Chondrocyte (in vitro differentiated cells): ENCODE data around the gene ADCY7. TPM values are rescaled to one million over a fixed set of nuclear protein-coding genes. Genes with fewer than 3 reads are reported as not detected.
A peak's percentile ranks its signal among the peaks of the same experiment; 100 is the strongest.

ENCODE experiments used
- DNase-seq: peaks from one replicate; pipeline ENCODE4 v3.0.0; 2021; ENCODE audit warnings: mixed read lengths, low spot score
- H3K27ac Mint-ChIP-seq: one replicate; pipeline ENCODE4 v1.8.0; 2021; ENCODE audit warnings: mild to moderate bottlenecking, moderate library complexity, mixed read lengths; ENCODE audit not compliant: unreplicated experiment
- H3K27me3 Mint-ChIP-seq: 2 replicates; pipeline ENCODE4 v1.8.0; 2021; ENCODE audit warnings: low read depth, mixed read lengths
- H3K36me3 Mint-ChIP-seq: 2 replicates; pipeline ENCODE4 v1.8.0; 2021; ENCODE audit warnings: low read depth, mixed read lengths
- H3K4me1 Mint-ChIP-seq: 2 replicates; pipeline ENCODE4 v1.8.0; 2021; ENCODE audit warnings: low read depth, mild to moderate bottlenecking, mixed read lengths
- H3K4me3 Mint-ChIP-seq: one replicate; pipeline ENCODE4 v1.8.0; 2021; ENCODE audit warnings: mild to moderate bottlenecking, moderate library complexity, mixed read lengths; ENCODE audit not compliant: unreplicated experiment
- H3K9me3 Mint-ChIP-seq: 2 replicates; pipeline ENCODE4 v1.8.0; 2021; ENCODE audit warnings: low read depth, mixed read lengths
- CTCF ChIP-seq: fragments of 200-600 bp; sonication (generic); IDR thresholded peaks from 2 replicates; pipeline ENCODE4 v1.5.0; 2021; ENCODE audit warnings: antibody characterized with exemption, mild to moderate bottlenecking, moderate library complexity
- total RNA-seq: library from RNA; stranded (reverse); gene quantifications from 3 replicates; pipeline ENCODE4 v1.2.1, GENCODE V29; 2021

The ADCY7 gene
- total RNA-seq, 1 donor from 2014 or later, result 9.1 TPM

GRCh38 chr16:50265260-50265659 is 1.1 kb upstream of the ADCY7 start:
- Mint-ChIP-seq H3K4me1 (peaks cover 23% of the 10 kb centered on the region), H3K4me3 (no peak overlapping the region), H3K27me3 (peaks cover 4% of the 10 kb centered on the region), H3K9me3 (peaks cover 2% of the 10 kb centered on the region), H3K36me3 (no peaks in the 10 kb centered on the region), H3K27ac (peak overlapping the region; percentile 63)
- peak; percentile 48 for TF ChIP-seq CTCF
- DNase-seq, result peak; percentile 43

DNA sequence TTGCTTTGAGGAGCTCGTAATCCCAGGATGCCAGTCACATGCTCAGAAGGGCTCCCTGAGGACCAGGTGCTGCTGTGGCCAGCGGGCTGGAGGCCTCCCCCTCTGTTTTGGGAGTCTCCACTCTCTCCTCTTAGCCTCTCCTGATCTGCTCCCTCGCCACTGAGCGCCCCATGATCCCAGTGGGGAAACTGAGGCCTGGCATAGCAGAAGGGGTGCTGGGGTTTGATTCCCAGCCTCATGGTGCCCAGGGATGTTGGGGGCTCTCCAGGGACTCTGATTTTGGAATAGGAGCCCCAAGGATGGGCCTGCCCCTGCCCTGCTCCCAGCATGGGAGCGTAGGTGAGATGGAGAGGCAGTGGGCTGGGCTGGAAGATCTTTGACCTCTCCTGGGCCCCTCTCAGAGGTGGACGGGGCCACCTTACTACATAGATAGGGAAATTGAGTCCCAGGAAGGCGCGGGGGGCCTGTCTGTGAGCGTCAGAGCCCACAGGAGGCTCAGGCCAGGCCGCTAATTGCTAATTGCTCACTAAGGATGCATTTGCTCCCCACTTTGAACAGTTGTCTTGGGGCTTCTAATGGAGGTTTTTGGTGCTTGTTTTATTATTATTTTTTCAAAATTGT is 525 bp upstream of the ADCY7 start:
- no peak for TF ChIP-seq CTCF
- H3K27ac Mint-ChIP-seq, result peak overlapping the region; percentile 63
- no peak overlapping the region for H3K4me3 Mint-ChIP-seq
- H3K27me3 Mint-ChIP-seq, result peaks cover 4% of the 10 kb centered on the region
- H3K4me1 Mint-ChIP-seq, result peaks cover 23% of the 10 kb centered on the region
- peaks cover 2% of the 10 kb centered on the region for H3K9me3 Mint-ChIP-seq
- H3K36me3 Mint-ChIP-seq, result no peaks in the 10 kb centered on the region
- peak; percentile 65 for DNase-seq

DNA sequence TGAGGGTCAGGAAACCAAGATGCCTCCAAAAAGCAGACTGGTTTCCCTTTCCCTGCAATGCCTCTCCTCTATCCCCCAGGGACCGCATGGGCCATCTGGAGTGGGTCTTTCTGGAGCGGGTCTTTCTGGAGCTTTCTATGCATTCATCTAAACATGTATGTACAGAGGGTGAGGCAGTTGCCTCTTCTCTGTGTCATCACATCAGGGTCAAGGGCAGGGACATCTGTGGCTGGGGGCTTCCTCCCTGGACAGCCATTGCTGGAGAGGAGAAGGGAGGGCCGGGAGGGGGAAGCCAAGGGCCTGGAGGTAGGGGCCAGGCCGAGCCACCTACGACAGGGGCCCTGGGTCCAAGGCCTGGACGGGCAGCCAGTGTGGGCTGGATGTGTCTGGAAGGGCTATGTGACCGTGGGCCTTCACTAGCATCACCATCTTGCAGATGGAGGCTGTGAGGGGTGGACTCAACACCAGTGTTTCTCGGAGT is 840 bp downstream of the ADCY7 start:
- peak overlapping the region; percentile 66 for H3K4me3 Mint-ChIP-seq
- H3K4me1 Mint-ChIP-seq, result peaks cover 23% of the 10 kb centered on the region

DNA sequence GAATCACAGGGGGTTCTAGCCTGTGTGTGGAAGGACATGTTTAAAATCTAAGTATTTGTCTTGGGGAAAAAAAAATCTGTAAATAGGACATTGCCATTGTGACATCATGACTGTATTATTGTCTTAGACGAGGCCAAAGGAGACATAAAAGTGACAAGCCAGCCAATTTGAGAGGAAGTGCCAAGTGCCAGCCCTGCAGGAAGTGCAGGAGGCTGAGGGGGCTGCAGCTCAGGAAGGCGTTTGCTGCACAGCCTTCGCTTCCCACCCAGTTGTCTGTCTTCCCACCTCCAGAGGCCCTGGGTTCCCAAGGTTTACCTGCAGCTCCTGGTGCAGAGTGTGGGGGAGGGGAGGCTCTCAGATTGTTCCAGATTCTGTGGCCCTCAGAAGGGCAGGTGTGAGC is 1.3 kb downstream of the ADCY7 start:
- H3K9me3 Mint-ChIP-seq, result peaks cover 2% of the 10 kb centered on the region
- no peak overlapping the region for H3K4me3 Mint-ChIP-seq
- no peak overlapping the region for H3K27ac Mint-ChIP-seq
- no peaks in the 10 kb centered on the region for H3K36me3 Mint-ChIP-seq
- peaks cover 3% of the 10 kb centered on the region for H3K27me3 Mint-ChIP-seq
- peaks cover 23% of the 10 kb centered on the region for H3K4me1 Mint-ChIP-seq
- no peak for TF ChIP-seq CTCF
- peak; percentile 50 for DNase-seq

More for the DNA sequence above, 840 bp downstream of the ADCY7 start:
- peaks cover 3% of the 10 kb centered on the region for H3K27me3 Mint-ChIP-seq
- no peak for TF ChIP-seq CTCF
- H3K36me3 Mint-ChIP-seq, result no peaks in the 10 kb centered on the region
- H3K9me3 Mint-ChIP-seq, result peaks cover 2% of the 10 kb centered on the region
- peak; percentile 67 for DNase-seq
- H3K27ac Mint-ChIP-seq, result peak overlapping the region; percentile 80

DNA sequence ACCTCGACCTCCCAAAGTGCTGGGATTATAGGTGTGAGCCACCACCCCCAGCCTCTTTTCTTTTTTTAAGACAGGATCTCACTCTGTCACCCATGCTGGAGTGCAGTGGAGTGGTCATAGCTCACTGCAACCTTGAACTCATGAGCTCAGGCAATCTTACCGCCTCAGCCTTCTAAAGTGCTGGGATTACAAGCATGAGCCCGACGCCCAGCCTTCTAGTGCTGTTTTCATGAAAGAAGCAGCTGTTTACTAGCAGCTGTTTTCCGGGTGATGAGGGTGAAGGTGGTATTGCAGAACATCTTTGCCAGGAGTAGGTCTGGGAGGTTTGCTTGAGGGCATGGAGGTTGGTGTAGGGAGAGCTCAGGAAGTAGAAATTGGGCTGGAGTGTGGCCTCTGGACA is 2.0 kb downstream of the ADCY7 start:
- H3K4me3 Mint-ChIP-seq, result no peak overlapping the region
- peaks cover 23% of the 10 kb centered on the region for H3K4me1 Mint-ChIP-seq
- no peak for TF ChIP-seq CTCF
- H3K36me3 Mint-ChIP-seq, result no peaks in the 10 kb centered on the region
- no peak for DNase-seq
- H3K9me3 Mint-ChIP-seq, result peaks cover 2% of the 10 kb centered on the region
- H3K27ac Mint-ChIP-seq, result no peak overlapping the region
- H3K27me3 Mint-ChIP-seq, result no peaks in the 10 kb centered on the region
